Measurements from ENCODE around the gene KRT1.

The KRT1 gene

GRCh38 chr12:52630008-52630500 lies 50.2 kb downstream of the KRT1 start:
- TF ChIP-seq CTBP1 (IDR thresholded peaks at IDR 0.05; ENCODE audit: borderline replicate concordance) (no peak), TARDBP (IDR thresholded peaks at IDR 0.05) (no peak), NFRKB (IDR thresholded peaks at IDR 0.05) (no peak), ELF4 (IDR thresholded peaks at IDR 0.05) (no peak), FOXA1 (IDR thresholded peaks at IDR 0.05) (no peak), HDGF (IDR thresholded peaks at IDR 0.05; ENCODE audit: borderline replicate concordance) (no peak), SUZ12 (IDR thresholded peaks at IDR 0.05) (no peak), SP1 (IDR thresholded peaks at IDR 0.05) (no peak), FOXK2 (IDR thresholded peaks at IDR 0.05) (no peak)
- POLR2A ChIA-PET = no interaction called here
- CTCF ChIA-PET = no interaction called here
- no peak for DNase-seq (ENCODE audit: extremely low spot score)

DNA sequence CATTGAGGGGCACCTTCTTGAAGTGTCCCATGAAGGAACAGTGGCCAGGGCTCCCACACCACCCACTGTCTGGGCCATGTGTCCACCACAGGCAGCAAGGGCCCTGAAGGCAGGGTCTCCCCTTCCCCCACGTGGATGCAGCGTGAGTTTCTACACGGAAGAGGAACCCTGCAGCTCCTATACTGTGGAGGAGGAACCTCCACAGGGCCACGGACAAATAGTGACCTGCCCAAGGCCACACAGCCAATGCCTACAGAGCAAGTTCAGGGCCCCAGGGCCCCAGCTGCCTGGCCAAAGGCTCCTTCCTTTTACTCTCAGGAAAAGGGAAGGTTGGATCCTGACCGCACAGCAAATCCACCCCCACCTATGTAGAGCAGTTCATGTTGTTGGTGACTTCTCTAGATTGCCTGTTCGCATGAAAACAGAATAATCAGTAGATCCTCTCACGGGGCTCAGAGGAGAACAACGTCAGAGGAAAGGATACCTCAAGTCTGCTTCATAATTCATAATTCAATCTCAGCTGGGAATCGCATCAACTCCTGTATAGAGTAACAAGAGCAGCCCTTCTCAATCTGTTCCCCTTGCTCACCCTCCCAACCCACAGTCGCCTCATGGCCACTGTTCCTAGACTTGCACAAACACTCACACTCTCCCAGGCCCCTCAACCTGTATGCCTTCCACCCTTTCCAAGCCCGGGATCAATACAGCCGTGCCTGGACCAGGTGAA lies 50.8 kb downstream of the KRT1 start:
- TF ChIP-seq FOXA1 (IDR thresholded peaks at IDR 0.05) (no peak), ARNT (IDR thresholded peaks at IDR 0.05) (no peak), ELF4 (IDR thresholded peaks at IDR 0.05) (no peak), SP1 (IDR thresholded peaks at IDR 0.05) (no peak)
- CTCF ChIA-PET = no interaction called here

GRCh38 chr12:52628841-52629240 lies 51.4 kb downstream of the KRT1 start:
- ChIA-PET POLR2A (no interaction called here), CTCF (no interaction called here)
- DNase-seq (ENCODE audit: extremely low spot score) = no peak
- TF ChIP-seq, protein P1, sequence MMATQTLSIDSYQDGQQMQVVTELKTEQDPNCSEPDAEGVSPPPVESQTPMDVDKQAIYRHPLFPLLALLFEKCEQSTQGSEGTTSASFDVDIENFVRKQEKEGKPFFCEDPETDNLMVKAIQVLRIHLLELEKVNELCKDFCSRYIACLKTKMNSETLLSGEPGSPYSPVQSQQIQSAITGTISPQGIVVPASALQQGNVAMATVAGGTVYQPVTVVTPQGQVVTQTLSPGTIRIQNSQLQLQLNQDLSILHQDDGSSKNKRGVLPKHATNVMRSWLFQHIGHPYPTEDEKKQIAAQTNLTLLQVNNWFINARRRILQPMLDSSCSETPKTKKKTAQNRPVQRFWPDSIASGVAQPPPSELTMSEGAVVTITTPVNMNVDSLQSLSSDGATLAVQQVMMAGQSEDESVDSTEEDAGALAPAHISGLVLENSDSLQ (IDR thresholded peaks at IDR 0.05) = no peak
- TF ChIP-seq SP1 (IDR thresholded peaks at IDR 0.05) (no peak), CTBP1 (IDR thresholded peaks at IDR 0.05; ENCODE audit: borderline replicate concordance) (no peak), L3MBTL2 (conservative IDR thresholded peaks at IDR 0.05) (no peak), ARNT (IDR thresholded peaks at IDR 0.05) (no peak), HDGF (IDR thresholded peaks at IDR 0.05; ENCODE audit: borderline replicate concordance) (no peak), FOXM1 (IDR thresholded peaks at IDR 0.05; ENCODE audit: borderline replicate concordance) (no peak), FOXK2 (IDR thresholded peaks at IDR 0.05) (no peak), ZNF384 (IDR thresholded peaks at IDR 0.05) (no peak), FOXA1 (IDR thresholded peaks at IDR 0.05) (no peak), TARDBP (IDR thresholded peaks at IDR 0.05) (no peak), LEF1 (IDR thresholded peaks at IDR 0.05; ENCODE audit: borderline replicate concordance) (no peak), BHLHE40 (IDR thresholded peaks at IDR 0.05; ENCODE audit: borderline replicate concordance) (no peak), NFRKB (IDR thresholded peaks at IDR 0.05) (no peak), ELF4 (IDR thresholded peaks at IDR 0.05) (no peak), SUZ12 (IDR thresholded peaks at IDR 0.05) (no peak)

More for the DNA sequence above, 50.8 kb downstream of the KRT1 start:
- POLR2A ChIA-PET = no interaction called here
- DNase-seq (ENCODE audit: extremely low spot score) = no peak

- TF ChIP-seq ARNT (IDR thresholded peaks at IDR 0.05) = no peak
- TF ChIP-seq ZNF384 (IDR thresholded peaks at IDR 0.05) = no peak
- no peak for TF ChIP-seq L3MBTL2 (conservative IDR thresholded peaks at IDR 0.05)
- TF ChIP-seq TARDBP (IDR thresholded peaks at IDR 0.05) = no peak
- TF ChIP-seq CTBP1 (IDR thresholded peaks at IDR 0.05; ENCODE audit: borderline replicate concordance) = no peak
- no peak for TF ChIP-seq SUZ12 (IDR thresholded peaks at IDR 0.05)
- no peak for TF ChIP-seq BHLHE40 (IDR thresholded peaks at IDR 0.05; ENCODE audit: borderline replicate concordance)
- no peak for TF ChIP-seq NFRKB (IDR thresholded peaks at IDR 0.05)
- TF ChIP-seq, protein P1 (IDR thresholded peaks at IDR 0.05) = no peak
- TF ChIP-seq HDGF (IDR thresholded peaks at IDR 0.05; ENCODE audit: borderline replicate concordance) = no peak
- TF ChIP-seq LEF1 (IDR thresholded peaks at IDR 0.05; ENCODE audit: borderline replicate concordance) = no peak
- TF ChIP-seq FOXM1 (IDR thresholded peaks at IDR 0.05; ENCODE audit: borderline replicate concordance) = no peak
- no peak for TF ChIP-seq FOXA1 (IDR thresholded peaks at IDR 0.05)
- no peak for TF ChIP-seq ELF4 (IDR thresholded peaks at IDR 0.05)
- TF ChIP-seq SP1 (IDR thresholded peaks at IDR 0.05) = no peak
- no peak for TF ChIP-seq FOXK2 (IDR thresholded peaks at IDR 0.05)
- ChIA-PET POLR2A (no interaction called here), CTCF (no interaction called here)
- no peak for DNase-seq (ENCODE audit: extremely low spot score)
Measured at GRCh38 chr12:52628111-52628507, 52.1 kb downstream of the KRT1 start.

GRCh38 chr12:52627395-52628110 lies 52.7 kb downstream of the KRT1 start:
- TF ChIP-seq, protein P1 (IDR thresholded peaks at IDR 0.05) = no peak
- TF ChIP-seq FOXA1 (IDR thresholded peaks at IDR 0.05) (no peak), TARDBP (IDR thresholded peaks at IDR 0.05) (no peak), CTBP1 (IDR thresholded peaks at IDR 0.05; ENCODE audit: borderline replicate concordance) (no peak), ZNF384 (IDR thresholded peaks at IDR 0.05) (no peak)

More at GRCh38 chr12:52627395-52628110, 52.7 kb downstream of the KRT1 start:
- no peak for DNase-seq (ENCODE audit: extremely low spot score)
- ChIA-PET POLR2A (no interaction called here), CTCF (no interaction called here)
